ENCODE data around the gene RINL. TPM values are rescaled to one million over a fixed set of nuclear protein-coding genes. Genes with fewer than 3 reads are reported as not detected.

The RINL gene
- total RNA-seq, 4 donors from 2014 or later = 5.5 to 14.0 (median 11.6) TPM

DNA sequence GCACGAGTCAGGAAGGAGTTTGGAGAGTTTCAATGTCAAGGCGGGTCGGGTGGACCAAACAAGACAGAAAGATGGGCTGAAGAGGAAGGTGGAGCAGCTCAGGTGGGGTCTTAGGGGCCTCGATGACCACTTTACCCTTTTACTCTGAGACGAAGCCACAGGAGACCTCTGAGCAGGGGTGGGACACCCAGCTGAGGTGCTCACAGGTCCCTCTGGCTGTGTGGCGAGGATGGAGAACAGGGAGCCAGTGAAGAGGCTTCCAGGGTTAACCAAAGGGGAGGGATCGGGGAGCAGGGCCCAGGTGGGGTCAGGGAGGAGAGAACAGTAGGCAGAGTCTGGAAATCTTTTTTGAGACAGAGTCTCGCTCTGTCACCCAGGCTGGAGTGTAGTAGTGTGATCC is 35.9 kb upstream of the RINL start:
- 94 to 96% methylated on average over 8 of the region's 8 CpGs for WGBS, 2 donors
- no peak for DNase-seq (ENCODE audit: low spot score in 2 of 2)
- H3K4me3 ChIP-seq (ENCODE audit: low read depth, poor library complexity, severe bottlenecking) = no peak overlapping the region
- intact Hi-C loops (cut with DNase I; ENCODE audit: low total_unique reads) = no loop called here
- no peak for TF ChIP-seq POLR2A (IDR thresholded peaks at IDR 0.05)
- TF ChIP-seq CTCF (IDR thresholded peaks at IDR 0.05) = no peak

- WGBS, 2 donors = 65 to 76% methylated on average over 12 of the region's 12 CpGs
- intact Hi-C loops (cut with DNase I; ENCODE audit: low total_unique reads) = no loop called here
- H3K4me3 ChIP-seq (ENCODE audit: low read depth, poor library complexity, severe bottlenecking) = no peak overlapping the region
- TF ChIP-seq CTCF (IDR thresholded peaks at IDR 0.05) = no peak
- TF ChIP-seq POLR2A (IDR thresholded peaks at IDR 0.05) = no peak
- DNase-seq (ENCODE audit: low spot score in 2 of 2) = no peak
These were observed 34.8 kb upstream of the RINL start for GRCh38 chr19:38912600-38913514.

GRCh38 chr19:38911388-38912001 is 33.4 kb upstream of the RINL start:
- H3K4me3 ChIP-seq (ENCODE audit: low read depth, poor library complexity, severe bottlenecking) = no peak overlapping the region
- WGBS, 2 donors = 62 to 77% methylated on average over 16 of the region's 16 CpGs
- intact Hi-C loops (cut with DNase I; ENCODE audit: low total_unique reads) = no loop called here
- no peak for DNase-seq (ENCODE audit: low spot score in 2 of 2)
- TF ChIP-seq CTCF (IDR thresholded peaks at IDR 0.05) = no peak
- TF ChIP-seq POLR2A (IDR thresholded peaks at IDR 0.05) = no peak

DNA sequence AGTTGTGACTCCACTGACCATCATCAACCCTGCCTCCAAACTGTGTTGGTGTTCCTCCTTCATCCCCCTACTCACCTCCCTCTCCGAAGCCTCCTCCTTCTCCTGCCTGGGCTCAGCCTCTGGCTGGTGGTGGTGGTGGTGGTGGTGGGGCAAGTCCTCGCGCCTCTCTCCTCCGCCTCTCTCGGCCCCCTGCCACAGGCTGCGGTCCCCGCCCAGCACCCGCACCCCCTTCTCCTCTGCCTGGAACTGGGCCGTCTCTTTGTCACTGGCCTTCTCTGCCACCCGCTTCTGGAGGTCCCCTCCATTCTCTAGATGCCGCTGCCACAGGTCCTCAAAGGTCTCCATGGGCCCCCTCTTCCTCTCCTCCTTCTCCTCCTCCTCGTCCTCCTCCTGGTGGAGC is 32.4 kb upstream of the RINL start:
- TF ChIP-seq CTCF (IDR thresholded peaks at IDR 0.05) = no peak
- no peak for TF ChIP-seq POLR2A (IDR thresholded peaks at IDR 0.05)
- H3K4me3 ChIP-seq (ENCODE audit: low read depth, poor library complexity, severe bottlenecking) = no peak overlapping the region
- WGBS, 2 donors = 87% methylated on average over 12 of the region's 12 CpGs
- DNase-seq (ENCODE audit: low spot score in 2 of 2) = no peak
- intact Hi-C loops (cut with DNase I; ENCODE audit: low total_unique reads) = no loop called here

GRCh38 chr19:38908911-38909310 is 30.8 kb upstream of the RINL start:
- no peak for TF ChIP-seq CTCF (IDR thresholded peaks at IDR 0.05)
- TF ChIP-seq POLR2A (IDR thresholded peaks at IDR 0.05) = no peak
- intact Hi-C loops (cut with DNase I; ENCODE audit: low total_unique reads) = no loop called here
- 72 to 73% methylated on average over 10 of the region's 10 CpGs for WGBS, 2 donors
- DNase-seq (ENCODE audit: low spot score in 2 of 2) = no peak
- no peak overlapping the region for H3K4me3 ChIP-seq (ENCODE audit: low read depth, poor library complexity, severe bottlenecking)

All from lower leg skin (tissue), 4 donors.